K562 (cell line): ENCODE data around the gene FGF21. TPM values are rescaled to one million over a fixed set of nuclear protein-coding genes. Genes with fewer than 3 reads are reported as not detected.

ENCODE experiments used
- CEBPB ChIP-seq: fragments of 450-650 bp; IDR thresholded peaks from 2 replicates; pipeline ENCODE4 v1.6.1; 2016; ENCODE audit warnings: missing genetic modification characterization, missing compliant biosample characterization
- ETV5 ChIP-seq: sonication (generic); formaldehyde crosslinking; IDR thresholded peaks from 2 replicates; pipeline ENCODE4 v1.4.0; 2020; ENCODE audit warnings: low read depth, mild to moderate bottlenecking, missing genetic modification reagents
- FOS ChIP-seq: IDR thresholded peaks from 3 replicates; pipeline ENCODE4 v1.6.1; 2011; ENCODE audit not compliant: insufficient read length; ENCODE audit errors: extremely low read depth
- HDAC1 ChIP-seq, 2 experiments: fragments of 450-650 bp; IDR thresholded peaks; 2 replicates each; pipeline ENCODE4 v1.6.1; 2016 to 2017; ENCODE audit warnings: inconsistent platforms in 1 of 2, mild to moderate bottlenecking in 1 of 2, moderate library complexity in 1 of 2
- HDAC2 ChIP-seq: fragments of 450-650 bp; IDR thresholded peaks from 2 replicates; pipeline ENCODE4 v1.6.1; 2016; ENCODE audit warnings: mild to moderate bottlenecking
- HDAC3 ChIP-seq: fragments of 450-650 bp; IDR thresholded peaks from 2 replicates; pipeline ENCODE4 v1.6.1; 2018; ENCODE audit warnings: borderline replicate concordance, mild to moderate bottlenecking, moderate library complexity; ENCODE audit not compliant: partially characterized antibody
- JUN ChIP-seq, 2 experiments: sonication (generic) in 1 of 2; formaldehyde crosslinking in 1 of 2; IDR thresholded peaks; 2 replicates each; pipeline versions ENCODE4 v1.6.1 to v1.8.0; 2012 to 2022; ENCODE audit warnings: borderline replicate concordance in 2 of 2, mild to moderate bottlenecking in 2 of 2, improper control_type of control experiment in 1 of 2, low read depth in 1 of 2, low read length in 1 of 2, missing genetic modification reagents in 1 of 2
- JUNB ChIP-seq: fragments of 450-650 bp; formaldehyde crosslinking; conservative IDR thresholded peaks from 2 replicates; pipeline ENCODE4 v1.4.0; 2020; ENCODE audit warnings: mild to moderate bottlenecking
- KAT8 ChIP-seq: fragments of 450-650 bp; IDR thresholded peaks from 2 replicates; pipeline ENCODE4 v1.6.1; 2016; ENCODE audit warnings: low read depth, mild to moderate bottlenecking
- MECOM ChIP-seq: fragments of 250-450 bp; sonication (Bioruptor Pico); IDR thresholded peaks from 2 replicates; pipeline ENCODE4 v1.8.0; 2022; ENCODE audit warnings: inconsistent platforms
- MYC ChIP-seq, 2 experiments: fragments of 250-450 bp in 1 of 2; sonication (Bioruptor Pico) in 1 of 2; IDR thresholded peaks; 2 replicates each; pipeline versions ENCODE4 v1.5.1 to v1.6.1; 2012 to 2021; ENCODE audit warnings: low read depth in 2 of 2, borderline replicate concordance in 1 of 2, improper control_type of control experiment in 1 of 2, low read length in 1 of 2, mild to moderate bottlenecking in 1 of 2, moderate library complexity in 1 of 2
- PHB2 ChIP-seq: fragments of 450-650 bp; IDR thresholded peaks from 2 replicates; pipeline ENCODE4 v1.6.1; 2017; ENCODE audit warnings: low read depth
- PTBP1 ChIP-seq: fragments of 200-400 bp; formaldehyde crosslinking; IDR thresholded peaks from 2 replicates; pipeline ENCODE4 v1.6.1; 2017; ENCODE audit warnings: low read depth, low read length
- SIN3A ChIP-seq, 2 experiments: fragments of 150-350 bp in 1 of 2; IDR thresholded peaks; 2 replicates each; pipeline ENCODE4 v1.6.1; 2011 to 2016; ENCODE audit warnings: borderline replicate concordance in 2 of 2, low read depth in 2 of 2, low read length in 2 of 2, mild to moderate bottlenecking in 2 of 2, moderate library complexity in 2 of 2; ENCODE audit not compliant: control insufficient read depth in 1 of 2
- SMAD4 ChIP-seq: fragments of 250-450 bp; sonication (Bioruptor Pico); conservative IDR thresholded peaks from 2 replicates; pipeline ENCODE4 v1.8.0; 2021; ENCODE audit warnings: inconsistent platforms, mild to moderate bottlenecking, moderate library complexity
- SOX6 ChIP-seq: fragments of 450-650 bp; IDR thresholded peaks from 2 replicates; pipeline ENCODE4 v1.6.1; 2014; ENCODE audit warnings: mild to moderate bottlenecking
- STAT5B ChIP-seq: fragments of 250-450 bp; sonication (Bioruptor Pico); IDR thresholded peaks from 2 replicates; pipeline ENCODE4 v1.8.0; 2021; ENCODE audit warnings: mild to moderate bottlenecking, inconsistent platforms
- TAF9B ChIP-seq: fragments of 450-650 bp; IDR thresholded peaks from 2 replicates; pipeline ENCODE4 v1.6.1; 2018; ENCODE audit warnings: mild to moderate bottlenecking; ENCODE audit not compliant: partially characterized antibody
- TCFL5 ChIP-seq: fragments of 250-450 bp; sonication (Bioruptor Pico); conservative IDR thresholded peaks from 2 replicates; pipeline ENCODE4 v1.6.1; 2021; ENCODE audit warnings: mild to moderate bottlenecking, moderate library complexity, matching md5 sums
- TFAM ChIP-seq: fragments of 250-450 bp; sonication (Bioruptor Pico); conservative IDR thresholded peaks from 2 replicates; pipeline ENCODE4 v1.5.0; 2021; ENCODE audit warnings: mild to moderate bottlenecking, moderate library complexity
- U2AF1 ChIP-seq: fragments of 200-400 bp; formaldehyde crosslinking; optimal IDR thresholded peaks from 2 replicates; pipeline ENCODE3; 2017; ENCODE audit warnings: mild to moderate bottlenecking, low read depth, low read length, moderate library complexity
- ZFP36 ChIP-seq: fragments of 150-350 bp; IDR thresholded peaks from 2 replicates; pipeline ENCODE4 v1.6.1; 2018; ENCODE audit warnings: low read length, low read depth; ENCODE audit not compliant: partially characterized antibody
- ZNF133 ChIP-seq: fragments of 250-450 bp; sonication (Bioruptor Pico); IDR thresholded peaks from 2 replicates; pipeline ENCODE4 v1.4.0; 2020; ENCODE audit warnings: mild to moderate bottlenecking
- ZNF143 ChIP-seq: sonication (generic); formaldehyde crosslinking; IDR thresholded peaks from 2 replicates; pipeline ENCODE4 v1.9.0; 2022; ENCODE audit warnings: mild to moderate bottlenecking, missing genetic modification reagents
- ZSCAN32 ChIP-seq: fragments of 450-650 bp; formaldehyde crosslinking; IDR thresholded peaks from 2 replicates; pipeline ENCODE4 v1.4.0; 2020; ENCODE audit warnings: mild to moderate bottlenecking, moderate library complexity
- polyA plus RNA-seq, 8 experiments: library from polyadenylated mRNA; depleted of rRNA in 4 of 8; stranded (reverse) in 5 of 8; unstranded in 3 of 8; fragments of >200 nt; fragmentation: Nextera tagmentation in 2 of 8; fragmentation: Illumina TruSeq in 1 of 8; extraction: Ambion mirVana in 2 of 8; extraction: Trizol in 1 of 8; gene quantifications; 2 replicates each; pipeline versions ENCODE4 v1.2.1 to v1.2.3, GENCODE V29; 2011 to 2014; ENCODE audit warnings: inconsistent platforms in 1 of 8, missing spikeins in 1 of 8
- total RNA-seq, 7 experiments: library from RNA; depleted of rRNA in 6 of 7; stranded (reverse); fragments of >200 nt in 6 of 7; fragmentation: Illumina TruSeq in 2 of 7; extraction: Trizol in 2 of 7; gene quantifications; 2 replicates each; pipeline versions ENCODE4 v1.2.1 to v1.2.3, GENCODE V29; 2011 to 2021; ENCODE audit warnings: low replicate concordance in 1 of 7
- TF ChIP-seq, protein P1 (sequence below): fragments of 450-650 bp; formaldehyde crosslinking; IDR thresholded peaks from 2 replicates; pipeline ENCODE4 v1.4.0; 2022; ENCODE audit warnings: missing genetic modification characterization
- TF ChIP-seq, protein P2 (sequence below): sonication (generic); formaldehyde crosslinking; IDR thresholded peaks from 2 replicates; pipeline ENCODE4 v1.8.0; 2022; ENCODE audit warnings: missing genetic modification reagents, mild to moderate bottlenecking, borderline replicate concordance

The FGF21 gene
- total and polyA plus RNA-seq, 9 of the 15 experiments (the other 6 are each of a cell fraction or from before 2014, with no cell fraction given), result 0.04 to 0.77 (median 0.09) TPM; not detected in 6

DNA sequence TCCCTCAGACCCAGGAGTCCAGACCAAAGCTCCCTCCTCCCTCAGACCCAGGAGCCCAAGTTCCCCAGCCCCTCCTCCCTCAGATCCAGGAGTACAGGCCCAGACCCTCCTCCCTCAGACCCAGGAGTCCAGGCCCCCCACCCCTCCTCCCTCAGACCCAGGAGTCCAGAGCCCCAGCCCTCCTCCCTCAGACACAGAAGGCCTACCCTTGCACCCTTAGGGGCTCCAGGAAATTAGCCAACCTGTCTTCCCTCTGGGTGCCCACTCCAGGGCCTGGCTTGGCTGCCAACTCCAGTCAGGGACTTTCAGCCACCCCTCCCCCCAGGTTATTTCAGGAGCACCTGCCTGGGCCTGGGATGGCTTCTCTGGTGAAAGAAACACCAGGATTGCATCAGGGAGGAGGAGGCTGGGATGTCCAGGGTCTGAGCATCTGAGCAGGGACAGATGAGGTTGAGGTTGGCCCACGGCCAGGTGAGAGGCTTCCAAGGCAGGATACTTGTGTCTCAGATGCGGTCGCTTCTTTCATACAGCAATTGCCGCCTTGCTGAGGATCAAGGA is at the start of gene FGF21 (continued):
- TF ChIP-seq PTBP1 (no peak), CEBPB (peak; percentile 43; the same call in 1 of the 2 replicates), SIN3A (IDR thresholded peaks at IDR 0.05; ENCODE audit: borderline replicate concordance in 2 of 2, control insufficient read depth in 1 of 2, low read depth in 2 of 2, low read length in 2 of 2) (no peak), MECOM (CRISPR knock-in tag) (peak; percentile 85), SMAD4 (0 out of 2 replicates have a peak, but pooled peaks have one; percentile 66), SOX6 (no peak), HDAC2 (peak; percentile 61), ZFP36 (peak; percentile 89), MYC (IDR thresholded peaks at IDR 0.05; ENCODE audit: low read depth, low read length) (peak; percentile 91), MYC (CRISPR knock-in tag; IDR thresholded peaks at IDR 0.05; ENCODE audit: borderline replicate concordance, low read depth) (no peak), ZSCAN32 (CRISPR knock-in tag) (no peak), TAF9B (no peak), U2AF1 (no peak), ETV5 (CRISPR knock-in tag) (no peak), PHB2 (no peak), TCFL5 (CRISPR knock-in tag) (no peak), HDAC1 (IDR thresholded peaks at IDR 0.05) (no peak), KAT8 (no peak), STAT5B (CRISPR knock-in tag) (no peak), TFAM (CRISPR knock-in tag) (no peak), JUN (IDR thresholded peaks at IDR 0.05; ENCODE audit: borderline replicate concordance, low read depth, low read length) (no peak), JUN (CRISPR knock-in tag; IDR thresholded peaks at IDR 0.05; ENCODE audit: borderline replicate concordance) (no peak), ZNF133 (CRISPR knock-in tag) (no peak), JUNB (CRISPR knock-in tag) (no peak), HDAC3 (no peak), FOS (no peak), ZNF143 (CRISPR knock-in tag) (peak; percentile 30; the same call in 1 of the 2 replicates)
- TF ChIP-seq, protein P1, sequence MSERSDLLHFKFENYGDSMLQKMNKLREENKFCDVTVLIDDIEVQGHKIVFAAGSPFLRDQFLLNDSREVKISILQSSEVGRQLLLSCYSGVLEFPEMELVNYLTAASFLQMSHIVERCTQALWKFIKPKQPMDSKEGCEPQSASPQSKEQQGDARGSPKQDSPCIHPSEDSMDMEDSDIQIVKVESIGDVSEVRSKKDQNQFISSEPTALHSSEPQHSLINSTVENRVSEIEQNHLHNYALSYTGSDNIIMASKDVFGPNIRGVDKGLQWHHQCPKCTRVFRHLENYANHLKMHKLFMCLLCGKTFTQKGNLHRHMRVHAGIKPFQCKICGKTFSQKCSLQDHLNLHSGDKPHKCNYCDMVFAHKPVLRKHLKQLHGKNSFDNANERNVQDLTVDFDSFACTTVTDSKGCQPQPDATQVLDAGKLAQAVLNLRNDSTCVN, result no peak
- TF ChIP-seq, protein P2, sequence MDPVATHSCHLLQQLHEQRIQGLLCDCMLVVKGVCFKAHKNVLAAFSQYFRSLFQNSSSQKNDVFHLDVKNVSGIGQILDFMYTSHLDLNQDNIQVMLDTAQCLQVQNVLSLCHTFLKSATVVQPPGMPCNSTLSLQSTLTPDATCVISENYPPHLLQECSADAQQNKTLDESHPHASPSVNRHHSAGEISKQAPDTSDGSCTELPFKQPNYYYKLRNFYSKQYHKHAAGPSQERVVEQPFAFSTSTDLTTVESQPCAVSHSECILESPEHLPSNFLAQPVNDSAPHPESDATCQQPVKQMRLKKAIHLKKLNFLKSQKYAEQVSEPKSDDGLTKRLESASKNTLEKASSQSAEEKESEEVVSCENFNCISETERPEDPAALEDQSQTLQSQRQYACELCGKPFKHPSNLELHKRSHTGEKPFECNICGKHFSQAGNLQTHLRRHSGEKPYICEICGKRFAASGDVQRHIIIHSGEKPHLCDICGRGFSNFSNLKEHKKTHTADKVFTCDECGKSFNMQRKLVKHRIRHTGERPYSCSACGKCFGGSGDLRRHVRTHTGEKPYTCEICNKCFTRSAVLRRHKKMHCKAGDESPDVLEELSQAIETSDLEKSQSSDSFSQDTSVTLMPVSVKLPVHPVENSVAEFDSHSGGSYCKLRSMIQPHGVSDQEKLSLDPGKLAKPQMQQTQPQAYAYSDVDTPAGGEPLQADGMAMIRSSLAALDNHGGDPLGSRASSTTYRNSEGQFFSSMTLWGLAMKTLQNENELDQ (CRISPR knock-in tag), result no peak
